Muscle layer of colon (tissue), 2 donors: ENCODE results near the gene AMN.

ENCODE experiments used
- H3K27ac ChIP-seq: one replicate; pipeline ENCODE4 v1.7.0; 2013; ENCODE audit warnings: low read depth, mild to moderate bottlenecking, low read length, moderate library complexity
- H3K27me3 ChIP-seq, 2 donors: one replicate each; pipeline ENCODE4 v1.7.0; 2013; ENCODE audit warnings: low read length in 2 of 2, mild to moderate bottlenecking in 2 of 2; ENCODE audit not compliant: insufficient read depth in 2 of 2, control insufficient read depth in 1 of 2
- H3K36me3 ChIP-seq: one replicate; pipeline ENCODE4 v1.7.0; 2013; ENCODE audit warnings: mild to moderate bottlenecking, low read length; ENCODE audit not compliant: insufficient read depth
- H3K4me1 ChIP-seq: one replicate; pipeline ENCODE4 v1.7.0; 2013; ENCODE audit warnings: mild to moderate bottlenecking, low read length; ENCODE audit not compliant: insufficient read depth
- H3K4me3 ChIP-seq, 2 donors: one replicate each; pipeline ENCODE4 v1.7.0; 2013; ENCODE audit warnings: low read length in 2 of 2, low read depth in 1 of 2, mild to moderate bottlenecking in 1 of 2, moderate library complexity in 1 of 2
- H3K9ac ChIP-seq: one replicate; pipeline ENCODE4 v1.7.0; 2013; ENCODE audit warnings: low read length
- H3K9me3 ChIP-seq: one replicate; pipeline ENCODE4 v1.7.0; 2013; ENCODE audit warnings: mild to moderate bottlenecking, low read length
- donor health status: abdominal sarcoma.
- donor health status: Adenocarcinoma of cecum.

Gene AMN

GRCh38 chr14:102943454-102943853 is 21.0 kb downstream of the AMN start:
- no peak overlapping the region for H3K4me3 ChIP-seq
- H3K4me1 ChIP-seq = no peaks in the 10 kb centered on the region
- no peaks in the 10 kb centered on the region for H3K9me3 ChIP-seq
- peaks cover 55% of the 10 kb centered on the region for H3K36me3 ChIP-seq
- no peak overlapping the region for H3K27ac ChIP-seq
- H3K9ac ChIP-seq = no peak overlapping the region
- H3K27me3 ChIP-seq = no peaks in the 10 kb centered on the region

DNA sequence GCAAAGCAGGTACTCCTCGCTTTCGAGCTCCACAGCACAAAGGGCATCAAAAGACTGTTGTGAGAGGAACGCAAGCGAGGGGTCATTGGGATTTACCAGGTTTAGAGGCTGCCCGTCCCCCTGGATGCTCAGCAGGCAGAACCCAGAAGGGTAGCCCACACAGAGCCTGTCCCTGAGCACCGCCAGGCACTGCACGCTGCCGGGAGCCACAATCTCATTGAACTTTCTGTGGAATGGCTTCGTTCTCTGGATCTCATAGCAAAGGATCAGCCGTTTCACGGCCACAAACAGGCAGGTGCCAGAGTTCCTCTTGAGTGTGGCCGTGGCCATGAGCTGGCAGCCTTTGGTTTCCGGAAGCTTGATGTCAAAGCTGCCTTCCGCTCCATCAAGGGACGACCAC is 21.5 kb downstream of the AMN start:
- Histone ChIP-seq H3K4me3 (no peak overlapping the region), H3K36me3 (peaks cover 59% of the 10 kb centered on the region), H3K27ac (no peak overlapping the region), H3K9me3 (no peaks in the 10 kb centered on the region), H3K4me1 (peaks cover 2% of the 10 kb centered on the region), H3K9ac (no peak overlapping the region), H3K27me3 (no peaks in the 10 kb centered on the region)

- H3K36me3 ChIP-seq = peaks cover 58% of the 10 kb centered on the region
- peaks cover 8% of the 10 kb centered on the region for H3K4me1 ChIP-seq
- no peaks in the 10 kb centered on the region for H3K27me3 ChIP-seq
- H3K4me3 ChIP-seq = no peak overlapping the region
- no peak overlapping the region for H3K27ac ChIP-seq
- H3K9me3 ChIP-seq = no peaks in the 10 kb centered on the region
- H3K9ac ChIP-seq = no peak overlapping the region
These were observed 22.2 kb downstream of the AMN start for GRCh38 chr14:102944448-102945330.

GRCh38 chr14:102945346-102946130 is 23.1 kb downstream of the AMN start:
- Histone ChIP-seq H3K9me3 (no peaks in the 10 kb centered on the region), H3K36me3 (peaks cover 60% of the 10 kb centered on the region), H3K27ac (no peak overlapping the region), H3K4me1 (peaks cover 15% of the 10 kb centered on the region), H3K9ac (no peak overlapping the region), H3K27me3 (no peaks in the 10 kb centered on the region), H3K4me3 (no peak overlapping the region)

DNA sequence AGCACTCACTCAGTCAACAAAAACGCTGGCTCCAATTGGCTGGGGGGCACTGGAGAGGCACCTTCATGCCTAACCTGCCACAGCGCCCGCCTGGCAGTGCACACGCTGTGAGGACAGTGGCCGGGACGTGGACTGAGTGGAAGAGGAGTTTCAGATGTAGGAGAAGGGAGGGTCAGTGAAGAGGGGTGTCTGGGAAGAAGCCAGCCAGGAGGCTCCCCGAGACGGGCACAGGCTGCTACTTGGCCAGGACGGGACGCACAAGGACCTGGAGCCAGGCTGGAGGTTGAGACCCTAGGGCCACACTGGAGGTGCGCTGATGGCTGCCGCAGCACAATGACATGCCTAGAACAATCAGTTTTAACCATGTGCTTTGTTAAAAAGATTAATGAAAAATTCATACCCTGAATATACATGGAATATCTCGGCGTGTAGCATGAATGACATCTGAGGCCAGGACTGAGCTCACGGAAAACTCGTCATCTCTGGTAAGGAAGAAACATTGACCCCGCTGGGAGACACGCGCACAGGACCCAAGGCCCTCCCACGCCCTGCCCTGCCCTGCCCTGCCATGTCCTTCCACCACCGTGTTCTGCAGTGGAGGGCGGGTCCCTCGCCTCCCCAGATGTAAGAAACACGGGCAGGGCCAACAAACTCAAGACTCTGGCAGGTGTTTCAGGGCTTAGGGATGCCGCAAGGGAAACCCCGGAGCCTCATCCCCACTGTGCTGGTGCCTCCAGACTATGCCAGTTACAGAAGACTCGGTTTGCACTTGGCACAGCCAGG is 25.0 kb downstream of the AMN start:
- no peaks in the 10 kb centered on the region for H3K9me3 ChIP-seq
- no peak overlapping the region for H3K9ac ChIP-seq
- H3K36me3 ChIP-seq = peaks cover 76% of the 10 kb centered on the region
- no peak overlapping the region for H3K4me3 ChIP-seq
- no peak overlapping the region for H3K27ac ChIP-seq
- H3K27me3 ChIP-seq = no peaks in the 10 kb centered on the region
- peaks cover 15% of the 10 kb centered on the region for H3K4me1 ChIP-seq

DNA sequence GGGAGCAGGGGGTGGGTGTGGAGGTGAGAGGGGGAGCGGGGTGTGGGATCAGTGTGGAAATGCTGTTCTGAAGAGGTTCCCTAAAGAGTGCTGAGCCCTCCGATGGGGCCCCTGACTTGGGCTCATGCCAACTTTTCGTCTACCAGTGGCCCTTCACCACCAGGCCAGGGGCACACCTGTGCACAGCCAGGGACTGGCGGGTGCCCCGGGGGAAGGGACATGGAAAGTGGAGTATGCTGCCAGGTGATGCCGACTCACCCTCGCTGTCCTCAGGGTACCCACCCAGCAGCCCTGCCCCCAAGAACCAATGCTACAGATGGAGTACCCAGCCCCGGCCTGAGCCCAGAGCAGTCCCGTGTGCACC is 26.2 kb downstream of the AMN start:
- H3K9ac ChIP-seq = no peak overlapping the region
- H3K9me3 ChIP-seq = no peaks in the 10 kb centered on the region
- H3K27ac ChIP-seq = no peak overlapping the region
- H3K27me3 ChIP-seq = no peaks in the 10 kb centered on the region
- H3K4me3 ChIP-seq = no peak overlapping the region
- peaks cover 15% of the 10 kb centered on the region for H3K4me1 ChIP-seq
- H3K36me3 ChIP-seq = peaks cover 80% of the 10 kb centered on the region

GRCh38 chr14:102949062-102949800 is 26.8 kb downstream of the AMN start:
- Histone ChIP-seq H3K36me3 (peaks cover 80% of the 10 kb centered on the region), H3K27ac (no peak overlapping the region), H3K9ac (no peak overlapping the region), H3K9me3 (no peaks in the 10 kb centered on the region), H3K27me3 (no peaks in the 10 kb centered on the region), H3K4me3 (no peak overlapping the region), H3K4me1 (peaks cover 15% of the 10 kb centered on the region)

DNA sequence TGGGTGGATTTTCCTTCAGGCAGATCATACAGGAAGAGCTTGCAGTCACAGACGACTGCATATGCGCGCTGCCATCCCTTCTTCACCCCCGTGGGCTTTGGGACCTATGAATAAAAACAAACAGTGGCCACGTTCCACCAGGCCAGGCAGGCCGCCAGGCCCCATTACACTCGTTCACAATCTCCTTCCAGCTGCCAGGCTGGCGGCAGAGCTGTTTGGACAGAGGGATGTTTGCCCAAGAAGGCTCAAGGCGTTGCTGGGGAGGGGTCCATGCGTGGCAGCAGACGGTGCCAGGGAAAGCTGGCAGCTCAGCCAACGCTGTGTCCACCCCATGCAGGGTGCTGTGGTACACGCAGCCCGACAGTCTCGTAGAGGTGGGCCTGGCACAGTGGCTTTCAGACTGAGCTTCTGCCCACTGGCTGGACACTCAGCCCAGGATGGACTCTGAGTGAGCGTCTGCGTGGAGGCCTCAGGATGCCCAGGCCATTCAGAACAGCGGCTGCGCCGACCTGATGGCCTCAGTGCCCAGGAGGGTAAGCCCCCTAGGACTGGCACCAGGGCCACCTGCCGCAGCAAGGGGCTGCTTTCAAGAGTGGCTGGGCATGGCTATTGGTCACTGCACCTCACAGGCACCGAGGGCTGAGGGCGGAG is 27.5 kb downstream of the AMN start:
- peaks cover 81% of the 10 kb centered on the region for H3K36me3 ChIP-seq
- H3K27ac ChIP-seq = no peak overlapping the region
- H3K27me3 ChIP-seq = no peaks in the 10 kb centered on the region
- no peak overlapping the region for H3K9ac ChIP-seq
- no peak overlapping the region for H3K4me3 ChIP-seq
- H3K9me3 ChIP-seq = no peaks in the 10 kb centered on the region
- peaks cover 15% of the 10 kb centered on the region for H3K4me1 ChIP-seq

DNA sequence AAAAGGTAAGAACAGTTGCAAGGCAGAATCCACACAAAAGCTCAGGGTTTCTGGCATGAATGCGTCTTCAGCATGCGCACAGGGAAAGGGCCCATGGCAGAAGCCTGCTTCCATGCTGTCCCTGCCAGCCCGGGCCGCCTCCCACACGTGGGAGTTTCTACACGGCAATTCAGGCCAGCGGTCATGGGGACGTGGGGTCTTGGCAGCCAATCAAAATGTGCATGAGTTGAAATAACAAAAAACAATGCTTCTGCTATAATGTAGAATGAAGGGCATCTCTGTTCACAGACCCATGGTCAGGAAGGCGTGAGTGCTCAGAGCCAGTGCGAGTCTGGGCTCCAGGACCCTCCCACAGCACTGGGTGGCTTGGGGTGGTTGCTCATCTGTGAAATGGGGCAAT is 28.6 kb downstream of the AMN start:
- Histone ChIP-seq H3K36me3 (peaks cover 79% of the 10 kb centered on the region), H3K4me3 (no peak overlapping the region), H3K27ac (no peak overlapping the region), H3K27me3 (no peaks in the 10 kb centered on the region), H3K4me1 (peaks cover 15% of the 10 kb centered on the region), H3K9ac (no peak overlapping the region), H3K9me3 (no peaks in the 10 kb centered on the region)

DNA sequence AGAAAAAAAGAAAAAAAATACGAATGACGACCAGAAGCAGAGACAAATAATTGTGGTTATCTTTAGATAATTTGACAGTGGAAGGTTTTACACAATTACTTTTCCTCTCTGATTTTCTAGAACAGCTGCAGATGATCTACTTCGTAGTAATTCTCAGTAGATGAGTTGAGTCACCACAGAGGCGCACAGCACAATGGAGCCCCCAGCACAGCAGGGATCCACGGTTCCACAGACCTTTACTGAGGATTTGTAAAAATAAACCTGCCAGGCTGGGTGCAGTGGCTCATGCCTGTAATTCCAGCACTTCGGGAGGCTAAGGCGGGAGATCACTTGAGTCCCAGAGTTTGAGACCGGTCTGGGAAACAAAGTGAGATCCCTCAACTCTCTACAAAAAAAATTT is 29.3 kb downstream of the AMN start:
- no peak overlapping the region for H3K9ac ChIP-seq
- H3K4me1 ChIP-seq = peaks cover 15% of the 10 kb centered on the region
- H3K27me3 ChIP-seq = no peaks in the 10 kb centered on the region
- H3K4me3 ChIP-seq = no peak overlapping the region
- H3K9me3 ChIP-seq = no peaks in the 10 kb centered on the region
- H3K27ac ChIP-seq = no peak overlapping the region
- peaks cover 73% of the 10 kb centered on the region for H3K36me3 ChIP-seq
